Breast epithelium (tissue), 4 donors: ENCODE results near the gene ELMO3. TPM values are rescaled to one million over a fixed set of nuclear protein-coding genes. Genes with fewer than 3 reads are reported as not detected.

Experiments
- DNase-seq, 2 donors: peaks; one replicate each; pipeline ENCODE4 v3.0.0-alpha.2; 2019; ENCODE audit warnings: low spot score in 2 of 2
- H3K27ac ChIP-seq, 2 donors: fragments of 200-600 bp; sonication (generic) in 1 of 2; one replicate each; pipeline ENCODE4 v1.5.1; 2016 to 2019; ENCODE audit warnings: mild to moderate bottlenecking in 1 of 2
- H3K27me3 ChIP-seq, 2 donors: fragments of 200-600 bp; sonication (generic) in 1 of 2; one replicate each; pipeline versions ENCODE4 v1.5.1 to v1.6.0; 2017 to 2019; ENCODE audit warnings: control low read depth in 1 of 2, mild to moderate bottlenecking in 1 of 2
- H3K36me3 ChIP-seq: fragments of 200-600 bp; one replicate; pipeline ENCODE4 v1.5.1; 2019
- H3K4me1 ChIP-seq, 2 donors: fragments of 200-600 bp; sonication (generic); one replicate each; pipeline ENCODE4 v1.5.1; 2016 to 2019; ENCODE audit warnings: control low read depth in 1 of 2
- H3K4me3 ChIP-seq, 3 donors: fragments of 200-600 bp; sonication (generic); 1 replicate in 2 of 3; 2 replicates in 1 of 3; pipeline ENCODE4 v1.5.1; 2016 to 2019; ENCODE audit warnings: mild to moderate bottlenecking in 3 of 3, moderate library complexity in 2 of 3
- H3K9me3 ChIP-seq, 2 donors: fragments of 200-600 bp; sonication (generic) in 1 of 2; one replicate each; pipeline ENCODE4 v1.5.1; 2016 to 2019; ENCODE audit warnings: control low read depth in 1 of 2
- POLR2A ChIP-seq: fragments of 450-650 bp; IDR thresholded peaks from one replicate; pipeline ENCODE4 v1.6.1; 2016; ENCODE audit warnings: antibody characterized with exemption, mild to moderate bottlenecking, moderate library complexity
- POLR2AphosphoS5 ChIP-seq, 3 donors: sonication (generic); formaldehyde crosslinking; IDR thresholded peaks; one replicate each; pipeline ENCODE4 v1.6.1; 2017; ENCODE audit warnings: antibody characterized with exemption in 3 of 3
- intact Hi-C: fragments of 100-400 bp; cut with DNase I; formaldehyde crosslinking; loops from one replicate; pipeline ENCODE4 v1.15.1; 2023; ENCODE audit warnings: low total_unique reads
- total RNA-seq, 3 donors: library from RNA; depleted of rRNA; stranded (reverse); fragments of >200 nt; gene quantifications; one replicate each; pipeline ENCODE4 v1.1.0, GENCODE V29; 2016
- TF ChIP-seq, protein P1 (sequence below), 3 donors: fragments of 450-650 bp; IDR thresholded peaks; one replicate each; pipeline ENCODE4 v1.5.1; 2016 to 2017; ENCODE audit warnings: antibody characterized with exemption in 3 of 3, mild to moderate bottlenecking in 3 of 3, moderate library complexity in 3 of 3

The ELMO3 gene
- total RNA-seq, 3 donors from 2014 or later = 1.1 to 35.0 (median 19.7) TPM

DNA sequence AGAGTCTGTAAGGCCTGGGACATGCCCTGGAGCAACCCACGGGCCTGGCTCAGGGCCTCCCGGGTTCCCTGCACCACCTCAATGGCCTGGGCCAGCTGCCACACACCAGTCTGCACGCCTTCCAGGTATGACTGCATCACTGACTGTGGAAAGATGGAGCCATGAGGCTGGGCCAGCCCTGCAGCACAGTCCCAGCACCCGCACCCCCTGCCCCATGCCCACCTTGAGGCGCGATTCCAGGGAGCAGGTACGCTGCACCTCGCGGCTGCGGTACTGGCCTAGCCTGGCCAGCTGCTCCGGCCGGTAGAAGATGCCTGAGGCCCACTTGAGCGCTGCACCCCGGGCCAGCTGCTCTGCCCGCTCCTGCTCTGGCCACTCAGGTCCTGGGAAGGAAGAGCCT, 10.1 kb upstream of the ELMO3 start:
- intact Hi-C loops = no loop called here
- no peaks in the 10 kb centered on the region for H3K36me3 ChIP-seq
- H3K27me3 ChIP-seq = no peaks in the 10 kb centered on the region
- H3K9me3 ChIP-seq = no peaks in the 10 kb centered on the region
- DNase-seq = no peak
- no peak overlapping the region for H3K4me3 ChIP-seq
- H3K27ac ChIP-seq = no peak overlapping the region
- peaks cover 13 to 22% of the 10 kb centered on the region in 2 donors for H3K4me1 ChIP-seq
- TF ChIP-seq POLR2AphosphoS5 (IDR thresholded peaks at IDR 0.05) (no peak), POLR2A (no peak)
- TF ChIP-seq, protein P1, sequence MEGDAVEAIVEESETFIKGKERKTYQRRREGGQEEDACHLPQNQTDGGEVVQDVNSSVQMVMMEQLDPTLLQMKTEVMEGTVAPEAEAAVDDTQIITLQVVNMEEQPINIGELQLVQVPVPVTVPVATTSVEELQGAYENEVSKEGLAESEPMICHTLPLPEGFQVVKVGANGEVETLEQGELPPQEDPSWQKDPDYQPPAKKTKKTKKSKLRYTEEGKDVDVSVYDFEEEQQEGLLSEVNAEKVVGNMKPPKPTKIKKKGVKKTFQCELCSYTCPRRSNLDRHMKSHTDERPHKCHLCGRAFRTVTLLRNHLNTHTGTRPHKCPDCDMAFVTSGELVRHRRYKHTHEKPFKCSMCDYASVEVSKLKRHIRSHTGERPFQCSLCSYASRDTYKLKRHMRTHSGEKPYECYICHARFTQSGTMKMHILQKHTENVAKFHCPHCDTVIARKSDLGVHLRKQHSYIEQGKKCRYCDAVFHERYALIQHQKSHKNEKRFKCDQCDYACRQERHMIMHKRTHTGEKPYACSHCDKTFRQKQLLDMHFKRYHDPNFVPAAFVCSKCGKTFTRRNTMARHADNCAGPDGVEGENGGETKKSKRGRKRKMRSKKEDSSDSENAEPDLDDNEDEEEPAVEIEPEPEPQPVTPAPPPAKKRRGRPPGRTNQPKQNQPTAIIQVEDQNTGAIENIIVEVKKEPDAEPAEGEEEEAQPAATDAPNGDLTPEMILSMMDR (IDR thresholded peaks at IDR 0.05) = no peak

DNA sequence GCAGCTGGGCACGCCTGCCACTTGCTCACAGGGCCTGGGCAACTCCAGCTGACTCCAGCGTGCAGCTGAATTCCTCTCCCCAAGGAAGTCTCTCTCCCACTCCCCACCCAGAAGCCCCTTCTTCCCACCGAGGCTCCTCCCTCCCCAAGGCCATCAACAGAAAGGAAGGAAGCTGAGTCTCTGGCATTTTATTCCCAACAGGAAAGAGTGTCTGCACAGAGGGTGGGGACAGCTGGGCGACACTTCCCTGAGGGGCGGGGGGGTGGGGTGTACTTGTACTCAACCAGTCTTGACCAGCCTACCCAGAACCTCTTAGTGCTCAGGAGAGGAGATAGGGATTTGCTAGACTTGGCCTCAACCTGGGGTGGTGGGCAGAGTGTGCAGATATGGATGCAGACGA, 8.9 kb upstream of the ELMO3 start, which contains the start of gene EXOC3L1:
Gene EXOC3L1, minus strand, starts transcription at position 96 of the 400 bp plus-strand sequence. CDS start 460 bp downstream, outside the sequence.
- intact Hi-C loops = no loop called here
- no peak for DNase-seq
- no peaks in the 10 kb centered on the region for H3K36me3 ChIP-seq
- H3K4me1 ChIP-seq = peaks cover 9 to 17% of the 10 kb centered on the region in 2 donors
- TF ChIP-seq POLR2A = no peak
- no peak within 1 kb of the TSS for H3K27ac ChIP-seq
- H3K9me3 ChIP-seq = no peaks in the 10 kb centered on the region
- H3K27me3 ChIP-seq = no peaks in the 10 kb centered on the region
- H3K4me3 ChIP-seq = peak within 1 kb of the TSS in 1 of 3 donors; percentile 39

DNA sequence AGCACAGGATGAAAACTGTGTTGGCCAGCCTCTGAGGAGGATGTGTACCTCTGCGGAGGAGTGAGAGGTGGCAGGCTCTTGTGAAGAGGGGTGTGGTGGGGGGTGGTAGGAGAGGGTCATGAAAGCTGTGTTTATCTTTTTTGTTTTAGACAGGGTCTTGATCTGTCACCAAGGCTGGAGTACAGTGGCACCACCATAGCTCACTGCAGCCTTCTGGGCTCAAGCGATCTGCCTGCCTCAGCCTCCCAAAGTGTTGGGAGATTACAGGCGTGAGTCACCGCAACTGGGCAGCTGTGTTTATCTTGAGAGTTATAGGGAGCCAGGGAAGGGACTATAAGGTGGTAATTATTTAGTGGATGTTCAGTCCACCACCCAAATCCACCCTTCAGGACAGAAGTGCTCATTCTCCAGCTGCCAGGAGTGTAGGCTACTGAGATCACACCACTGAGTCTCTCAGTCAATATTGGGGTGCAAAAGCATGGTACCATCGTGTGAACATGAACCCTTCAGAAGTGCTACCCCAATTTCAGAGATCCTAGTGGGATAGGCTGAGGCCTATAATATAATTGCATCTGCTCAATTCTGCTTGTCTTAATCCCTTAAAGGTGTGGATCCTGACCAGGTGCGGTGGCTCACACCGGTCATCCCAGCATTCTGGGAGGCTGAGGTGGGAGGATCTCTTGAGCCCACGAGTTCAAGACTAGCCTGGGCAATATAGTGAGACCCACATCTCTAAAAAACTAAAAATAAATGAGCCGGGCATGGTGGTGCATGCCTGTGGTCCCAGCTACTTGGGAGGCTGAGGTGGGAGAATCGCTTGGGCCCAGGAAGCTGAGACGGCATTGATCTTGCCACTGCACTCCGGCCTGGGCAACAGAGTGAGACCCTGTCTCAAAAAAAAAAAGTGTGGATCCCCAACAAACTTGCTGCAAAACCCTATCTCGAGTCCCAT, 8.2 kb upstream of the ELMO3 start:
- Histone ChIP-seq H3K4me3 (no peak overlapping the region), H3K27me3 (no peaks in the 10 kb centered on the region), H3K4me1 (peaks cover 6 to 15% of the 10 kb centered on the region in 2 donors), H3K27ac (no peak overlapping the region), H3K9me3 (no peaks in the 10 kb centered on the region), H3K36me3 (no peaks in the 10 kb centered on the region)
- no peak for TF ChIP-seq POLR2A
- TF ChIP-seq, protein P1 (IDR thresholded peaks at IDR 0.05) = no peak
- no peak for TF ChIP-seq POLR2AphosphoS5 (IDR thresholded peaks at IDR 0.05)
- DNase-seq = no peak
- intact Hi-C loops = no loop called here

DNA sequence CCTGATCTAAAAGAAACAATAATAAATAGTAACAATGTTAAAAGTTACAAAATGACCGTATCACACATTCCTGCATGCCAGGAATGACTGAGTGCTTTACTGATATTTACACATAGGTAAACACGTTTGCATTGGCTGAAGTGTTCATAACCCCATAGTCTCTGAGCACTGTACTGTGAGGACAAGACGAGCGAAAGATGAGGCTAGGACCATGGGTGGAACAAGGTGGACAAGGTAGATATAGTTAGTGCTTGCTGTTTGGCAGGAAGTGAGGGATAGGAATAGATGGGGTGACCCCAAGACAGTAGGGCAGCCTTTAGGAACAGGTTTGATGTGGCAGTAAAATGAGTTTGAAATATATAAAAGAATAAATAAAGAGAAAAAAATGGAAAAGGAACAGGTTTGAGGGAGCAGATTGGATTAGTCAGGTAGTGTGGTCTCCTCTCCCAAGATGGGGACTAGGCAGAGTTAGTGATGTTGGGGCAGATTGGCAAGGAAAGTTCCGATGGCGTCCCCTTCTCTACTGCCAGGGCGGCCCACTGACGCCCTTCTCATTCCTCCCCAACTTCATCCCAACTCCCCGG, 7.4 kb upstream of the ELMO3 start:
- intact Hi-C loops = no loop called here
- H3K27ac ChIP-seq = no peak overlapping the region
- no peaks in the 10 kb centered on the region for H3K27me3 ChIP-seq
- DNase-seq = no peak
- no peaks in the 10 kb centered on the region for H3K36me3 ChIP-seq
- no peak for TF ChIP-seq POLR2AphosphoS5 (IDR thresholded peaks at IDR 0.05)
- TF ChIP-seq, protein P1 (IDR thresholded peaks at IDR 0.05) = no peak
- no peak for TF ChIP-seq POLR2A
- peaks cover 5 to 15% of the 10 kb centered on the region in 2 donors for H3K4me1 ChIP-seq
- H3K4me3 ChIP-seq = peak overlapping the region in 2 of 3 donors; percentile 85 to 93
- no peaks in the 10 kb centered on the region for H3K9me3 ChIP-seq

DNA sequence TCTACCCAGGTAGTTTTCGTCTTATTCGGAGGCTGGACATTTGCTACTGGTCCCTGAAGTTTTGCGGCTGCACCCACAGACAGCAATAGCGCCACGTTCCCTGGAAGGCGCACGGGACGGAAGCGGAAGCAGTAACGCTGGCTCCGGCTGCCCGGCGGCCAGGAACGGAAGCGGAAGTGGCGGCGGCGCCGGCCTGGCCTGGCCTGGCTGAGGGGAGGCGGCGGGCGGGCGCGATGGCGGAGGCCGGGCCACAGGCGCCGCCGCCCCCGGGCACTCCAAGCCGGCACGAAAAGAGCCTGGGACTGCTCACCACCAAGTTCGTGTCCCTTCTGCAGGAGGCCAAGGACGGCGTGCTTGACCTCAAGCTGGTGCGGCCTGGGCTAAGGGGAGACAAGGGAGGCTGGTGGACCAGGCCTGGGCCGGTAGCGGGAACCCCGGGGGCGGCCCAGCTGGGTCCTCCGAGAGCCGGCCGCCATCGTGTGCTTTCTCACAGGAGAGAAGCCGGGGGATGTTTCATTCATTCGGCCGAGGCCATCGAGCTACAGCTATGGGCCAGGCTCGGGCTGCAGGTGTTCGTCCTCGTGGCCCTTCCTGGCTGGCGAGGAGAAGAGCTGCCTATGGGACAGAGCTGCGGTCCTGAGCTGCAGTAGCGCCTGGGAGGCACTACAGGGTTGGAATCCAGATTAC, 6.8 kb upstream of the ELMO3 start, which contains the start of gene E2F4:
Gene E2F4, plus strand, starts transcription at position 161 of the 687 bp plus-strand sequence. Its CDS starts 73 bp downstream, at position 234.
- no peaks in the 10 kb centered on the region for H3K36me3 ChIP-seq
- intact Hi-C loops = no loop called here
- no peaks in the 10 kb centered on the region for H3K9me3 ChIP-seq
- H3K4me1 ChIP-seq = peaks cover 5 to 15% of the 10 kb centered on the region in 2 donors
- peak; percentile 85 to 90 for DNase-seq
- H3K27me3 ChIP-seq = no peaks in the 10 kb centered on the region
- peak within 1 kb of the TSS; percentile 69 to 70 for H3K27ac ChIP-seq
- peak within 1 kb of the TSS; percentile 85 to 94 (median 93) for H3K4me3 ChIP-seq
- TF ChIP-seq, protein P1 (IDR thresholded peaks at IDR 0.05) = no peak
- TF ChIP-seq POLR2A (no peak), POLR2AphosphoS5 (IDR thresholded peaks at IDR 0.05) (peak; percentile 74 to 84 (median 84))
